CD4-positive, alpha-beta memory T cell (primary cell): ENCODE data around the gene C6orf15. TPM values are rescaled to one million over a fixed set of nuclear protein-coding genes. Genes with fewer than 3 reads are reported as not detected.

Source experiments
- CTCF ChIA-PET: fragments of 350-600 bp; sonication (Branson Sonifier 250); formaldehyde crosslinking; loops from one replicate; lab custom pipeline; 2021; ENCODE audit warnings: inconsistent platforms; ENCODE audit not compliant: partially characterized antibody; lab: Charles Lee
- POLR2A ChIA-PET: fragments of 350-600 bp; sonication (Branson Sonifier 250); formaldehyde crosslinking; loops from one replicate; lab custom pipeline; 2021; ENCODE audit not compliant: partially characterized antibody; lab: Charles Lee
- DNase-seq, 5 donors: peaks; one replicate each; pipeline versions ENCODE4 v3.0.0 to v3.0.0-alpha.2; 2020 to 2022; ENCODE audit warnings: mixed read lengths in 1 of 5
- H3K27ac ChIP-seq: one replicate; pipeline ENCODE4 v1.7.0; 2013; ENCODE audit warnings: low read depth, low read length
- H3K27me3 ChIP-seq: 2 replicates; pipeline ENCODE4 v1.7.0; 2013; ENCODE audit warnings: mild to moderate bottlenecking, low read length, moderate library complexity; ENCODE audit not compliant: insufficient read depth
- H3K36me3 ChIP-seq: 2 replicates; pipeline ENCODE4 v1.7.0; 2013; ENCODE audit warnings: mild to moderate bottlenecking, low read length, moderate library complexity; ENCODE audit not compliant: insufficient read depth
- H3K4me1 ChIP-seq: 2 replicates; pipeline ENCODE4 v1.7.0; 2013; ENCODE audit warnings: mild to moderate bottlenecking, low read length, moderate library complexity; ENCODE audit not compliant: insufficient read depth
- H3K4me3 ChIP-seq, 2 donors: one replicate each; pipeline ENCODE4 v1.7.0; 2013; ENCODE audit warnings: low read length in 2 of 2, mild to moderate bottlenecking in 1 of 2
- H3K9me3 ChIP-seq, 2 donors: one replicate each; pipeline ENCODE4 v1.7.0; 2013; ENCODE audit warnings: low read length in 2 of 2, control low read depth in 1 of 2; ENCODE audit not compliant: control insufficient read depth in 1 of 2
- H3K27ac Mint-ChIP-seq, 7 donors: one replicate each; pipeline ENCODE4 v1.8.0; 2020 to 2021; ENCODE audit warnings: mixed read lengths in 7 of 7, mild to moderate bottlenecking in 6 of 7, inconsistent platforms in 3 of 7, moderate library complexity in 3 of 7
- H3K27me3 Mint-ChIP-seq, 2 donors: one replicate each; pipeline ENCODE4 v1.8.0; 2020 to 2021; ENCODE audit warnings: mixed read lengths in 2 of 2
- H3K36me3 Mint-ChIP-seq, 2 donors: one replicate each; pipeline ENCODE4 v1.8.0; 2020 to 2021; ENCODE audit warnings: mixed read lengths in 2 of 2, inconsistent platforms in 1 of 2, mild to moderate bottlenecking in 1 of 2
- H3K4me1 Mint-ChIP-seq, 4 donors: one replicate each; pipeline ENCODE4 v1.8.0; 2020 to 2021; ENCODE audit warnings: mixed read lengths in 4 of 4, mild to moderate bottlenecking in 1 of 4
- H3K4me3 Mint-ChIP-seq, 8 donors: one replicate each; pipeline ENCODE4 v1.8.0; 2020 to 2021; ENCODE audit warnings: mixed read lengths in 8 of 8, mild to moderate bottlenecking in 7 of 8, moderate library complexity in 6 of 8, inconsistent platforms in 3 of 8
- H3K9me3 Mint-ChIP-seq, 8 donors: one replicate each; pipeline ENCODE4 v1.8.0; 2020 to 2021; ENCODE audit warnings: mixed read lengths in 8 of 8, mild to moderate bottlenecking in 5 of 8, inconsistent platforms in 3 of 8, moderate library complexity in 1 of 8
- intact Hi-C: fragments of 100-400 bp; cut with micrococcal nuclease; formaldehyde crosslinking; loops from one replicate; pipeline ENCODE4 v1.15.1; 2023
- polyA plus RNA-seq, 2 donors: library from polyadenylated mRNA; unstranded; fragments of 300-500 nt; fragmentation: Illumina TruSeq; gene quantifications; one replicate each; pipeline ENCODE4 v1.2.3, GENCODE V29; 2021
- total RNA-seq, 2 experiments: library from RNA; stranded (reverse); gene quantifications; one replicate each; pipeline ENCODE4 v1.2.3, GENCODE V29; 2021

The C6orf15 gene
- total and polyA plus RNA-seq, 4 experiments from 2014 or later = not detected

GRCh38 chr6:31131595-31131994 is 19.2 kb upstream of the C6orf15 start:
- Histone ChIP-seq H3K27me3 (no peaks in the 10 kb centered on the region), H3K9me3 (no peaks in the 10 kb centered on the region), H3K36me3 (no peaks in the 10 kb centered on the region), H3K4me1 (peaks cover 3% of the 10 kb centered on the region), H3K27ac (no peak overlapping the region), H3K4me3 (no peak overlapping the region)
- Mint-ChIP-seq H3K4me3 (no peak overlapping the region), H3K9me3 (no peaks in the 10 kb centered on the region), H3K4me1 (peaks cover 2 to 8% (median 6%) of the 10 kb centered on the region in 4 donors), H3K27me3 (peaks cover 3 to 6% of the 10 kb centered on the region in 2 donors), H3K36me3 (no peaks in the 10 kb centered on the region), H3K27ac (no peak overlapping the region)
- intact Hi-C loops = no loop called here
- POLR2A ChIA-PET = no interaction called here
- CTCF ChIA-PET = interaction anchor here (1.6 to 7.8 kb wide), 7 partner anchors 15 to 236 kb away, joined by 5 to 56 read pairs (median 16); partner anchors contain the start of gene PSORS1C1
- no peak for DNase-seq

DNA sequence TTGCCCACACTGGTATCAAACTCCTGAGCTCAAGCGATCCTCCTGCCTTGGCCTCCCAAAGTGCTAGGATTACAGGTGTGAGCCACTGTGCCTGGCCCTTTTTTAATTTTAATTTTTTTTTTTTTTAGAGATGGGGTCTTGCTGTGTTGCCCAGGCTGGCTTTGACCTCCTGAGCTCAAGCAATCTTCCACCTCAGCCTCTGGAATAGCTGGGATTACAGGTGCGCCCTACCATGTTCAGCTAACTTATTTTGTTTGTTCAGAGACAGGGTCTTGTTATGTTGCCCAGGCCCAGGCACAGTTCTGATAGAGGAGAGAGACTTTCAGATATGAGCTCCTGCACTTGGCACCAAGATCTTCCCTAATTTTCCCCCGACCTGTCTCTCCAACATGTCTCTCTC is 18.4 kb upstream of the C6orf15 start:
- peaks cover 3% of the 10 kb centered on the region for H3K4me1 ChIP-seq
- peaks cover 3 to 6% of the 10 kb centered on the region in 2 donors for H3K27me3 Mint-ChIP-seq
- no peaks in the 10 kb centered on the region for H3K36me3 ChIP-seq
- no peak overlapping the region for H3K27ac Mint-ChIP-seq
- H3K27me3 ChIP-seq = no peaks in the 10 kb centered on the region
- CTCF ChIA-PET = interaction anchor here (0.6 to 7.8 kb wide), 15 partner anchors 8 to 242 kb away, joined by 3 to 56 read pairs (median 6); partner anchors contain the start of genes PSORS1C1 and PSORS1C2
- H3K4me3 Mint-ChIP-seq = no peak overlapping the region
- no peaks in the 10 kb centered on the region for H3K36me3 Mint-ChIP-seq
- no peak overlapping the region for H3K4me3 ChIP-seq
- H3K4me1 Mint-ChIP-seq = peaks cover 2 to 8% (median 6%) of the 10 kb centered on the region in 4 donors
- H3K9me3 Mint-ChIP-seq = no peaks in the 10 kb centered on the region
- H3K27ac ChIP-seq = no peak overlapping the region
- POLR2A ChIA-PET = interaction anchor here (0.9 kb wide), 1 partner anchor 66 kb away, joined by 3 read pairs; no protein-coding TSS in a partner anchor
- intact Hi-C loops = no loop called here
- H3K9me3 ChIP-seq = no peaks in the 10 kb centered on the region
- no peak for DNase-seq

DNA sequence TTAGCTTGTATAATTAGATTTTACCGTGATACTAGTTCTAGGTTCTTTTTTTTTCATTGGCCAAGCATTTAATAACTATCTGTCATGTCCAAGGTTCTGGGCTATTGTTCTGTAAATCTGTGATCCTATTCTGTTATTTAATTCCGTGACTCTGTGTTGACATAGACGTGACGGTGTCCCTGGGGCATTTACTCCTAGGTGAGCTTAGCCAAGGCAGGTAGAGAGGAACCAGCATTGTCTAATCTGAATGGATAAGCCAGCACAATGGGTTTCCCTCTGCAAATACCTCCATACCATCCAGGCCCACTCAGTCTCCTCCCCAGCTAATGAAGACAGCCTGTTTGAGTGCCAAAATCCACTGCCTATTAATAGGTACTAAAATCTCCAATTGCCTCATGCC is 16.8 kb upstream of the C6orf15 start:
- Mint-ChIP-seq H3K9me3 (peaks cover 0 to 1% (median 0%) of the 10 kb centered on the region in 8 donors), H3K4me1 (peaks cover 2 to 8% (median 7%) of the 10 kb centered on the region in 4 donors), H3K36me3 (no peaks in the 10 kb centered on the region), H3K27me3 (peaks cover 3 to 6% of the 10 kb centered on the region in 2 donors), H3K4me3 (no peak overlapping the region), H3K27ac (no peak overlapping the region)
- no peaks in the 10 kb centered on the region for H3K27me3 ChIP-seq
- intact Hi-C loops = loop anchor here (2.0 kb wide), 1 partner anchor 64 kb away; no protein-coding TSS in a partner anchor
- CTCF ChIA-PET = interaction anchor here (0.5 to 7.8 kb wide), 19 partner anchors 10 to 254 kb away, joined by 3 to 56 read pairs (median 5); partner anchors contain the start of genes C6orf15, CCHCR1, PSORS1C2 and TCF19
- H3K9me3 ChIP-seq = no peaks in the 10 kb centered on the region
- H3K4me1 ChIP-seq = peaks cover 3% of the 10 kb centered on the region
- no peak for DNase-seq
- POLR2A ChIA-PET = interaction anchor here (1.4 kb wide), 1 partner anchor 42 kb away, joined by 3 read pairs; no protein-coding TSS in a partner anchor
- H3K4me3 ChIP-seq = no peak overlapping the region
- H3K36me3 ChIP-seq = no peaks in the 10 kb centered on the region
- H3K27ac ChIP-seq = no peak overlapping the region

- intact Hi-C loops = loop anchor here (1.0 to 2.0 kb wide), 3 partner anchors 34 to 213 kb away; no protein-coding TSS in a partner anchor
- Mint-ChIP-seq H3K4me1 (peaks cover 2 to 8% (median 7%) of the 10 kb centered on the region in 4 donors), H3K27ac (peak overlapping the region in 3 of 7 donors; percentile 7 to 52 (median 24)), H3K27me3 (peaks cover 3 to 6% of the 10 kb centered on the region in 2 donors), H3K36me3 (no peaks in the 10 kb centered on the region), H3K9me3 (peaks cover 0 to 1% (median 0%) of the 10 kb centered on the region in 8 donors), H3K4me3 (no peak overlapping the region)
- Histone ChIP-seq H3K9me3 (no peaks in the 10 kb centered on the region), H3K27ac (no peak overlapping the region), H3K4me1 (peaks cover 3% of the 10 kb centered on the region), H3K36me3 (no peaks in the 10 kb centered on the region), H3K4me3 (no peak overlapping the region), H3K27me3 (no peaks in the 10 kb centered on the region)
- DNase-seq = peak; percentile 57 to 70 (median 62)
- CTCF ChIA-PET = interaction anchor here (0.6 to 7.8 kb wide), 17 partner anchors 12 to 255 kb away, joined by 3 to 56 read pairs (median 6); partner anchors contain the start of gene C6orf15
- POLR2A ChIA-PET = interaction anchor here (1.4 kb wide), 1 partner anchor 41 kb away, joined by 3 read pairs; no protein-coding TSS in a partner anchor
These were observed 15.8 kb upstream of the C6orf15 start for GRCh38 chr6:31128093-31128676.

GRCh38 chr6:31126396-31127175 is 14.2 kb upstream of the C6orf15 start:
- peaks cover 2 to 8% (median 7%) of the 10 kb centered on the region in 4 donors for H3K4me1 Mint-ChIP-seq
- peak overlapping the region in 1 of 7 donors; percentile 22 for H3K27ac Mint-ChIP-seq
- DNase-seq = no peak
- no peaks in the 10 kb centered on the region for H3K36me3 Mint-ChIP-seq
- intact Hi-C loops = no loop called here
- H3K9me3 Mint-ChIP-seq = peaks cover 0 to 1% (median 0%) of the 10 kb centered on the region in 8 donors
- Histone ChIP-seq H3K9me3 (no peaks in the 10 kb centered on the region), H3K4me3 (no peak overlapping the region), H3K4me1 (peaks cover 3% of the 10 kb centered on the region), H3K27me3 (no peaks in the 10 kb centered on the region), H3K36me3 (no peaks in the 10 kb centered on the region), H3K27ac (no peak overlapping the region)
- POLR2A ChIA-PET = no interaction called here
- H3K4me3 Mint-ChIP-seq = no peak overlapping the region
- CTCF ChIA-PET = interaction anchor here (1.1 to 5.0 kb wide), 15 partner anchors 10 to 213 kb away, joined by 3 to 20 read pairs (median 4); partner anchors contain the start of genes PSORS1C1 and VARS2
- peaks cover 3 to 6% of the 10 kb centered on the region in 2 donors for H3K27me3 Mint-ChIP-seq

DNA sequence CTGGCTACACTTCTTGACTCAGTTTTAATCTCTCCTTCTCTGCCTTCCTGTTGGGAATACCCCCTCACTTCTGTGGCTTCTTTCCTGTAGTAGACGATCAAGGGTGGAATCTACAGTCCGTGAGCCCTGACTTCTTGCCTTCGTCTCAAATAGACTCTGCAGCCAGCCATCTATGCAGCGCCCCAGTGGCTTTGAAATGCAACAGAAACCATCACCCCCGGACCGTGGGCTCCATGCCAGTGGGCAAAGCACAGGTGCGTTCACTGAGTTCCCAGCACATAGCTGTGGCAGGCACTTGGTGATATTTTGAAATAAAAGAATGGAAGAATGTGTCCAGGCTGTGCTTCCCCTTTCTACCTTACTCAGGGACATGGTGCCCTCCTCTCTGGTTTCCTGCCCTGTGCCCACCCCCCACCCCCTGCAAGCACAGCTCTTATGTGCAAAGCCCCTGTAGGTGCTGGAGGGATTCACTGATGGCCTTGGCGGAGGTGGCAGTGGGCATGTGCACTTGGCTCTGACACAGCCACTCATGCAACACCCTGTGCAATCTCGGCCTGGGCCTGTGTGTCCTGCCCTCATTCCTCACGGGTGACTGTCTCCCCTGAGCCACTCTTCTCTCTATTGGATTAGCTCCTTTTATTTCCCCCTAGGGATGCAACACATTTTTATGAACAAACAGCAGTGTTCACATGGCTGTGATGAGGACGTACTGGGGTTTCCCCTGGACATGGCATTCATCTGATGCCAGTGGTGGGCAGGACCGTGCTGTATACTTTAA is 13.4 kb upstream of the C6orf15 start:
- H3K9me3 ChIP-seq = no peaks in the 10 kb centered on the region
- intact Hi-C loops = no loop called here
- peak overlapping the region in 1 of 7 donors; percentile 64 for H3K27ac Mint-ChIP-seq
- no peaks in the 10 kb centered on the region for H3K36me3 Mint-ChIP-seq
- H3K27ac ChIP-seq = no peak overlapping the region
- peaks cover 3 to 6% of the 10 kb centered on the region in 2 donors for H3K27me3 Mint-ChIP-seq
- H3K4me3 ChIP-seq = no peak overlapping the region
- peaks cover 2 to 8% (median 7%) of the 10 kb centered on the region in 4 donors for H3K4me1 Mint-ChIP-seq
- CTCF ChIA-PET = interaction anchor here (1.1 to 5.0 kb wide), 8 partner anchors 8 to 210 kb away, joined by 3 to 20 read pairs (median 5); partner anchors contain the start of gene PSORS1C1
- no peaks in the 10 kb centered on the region for H3K36me3 ChIP-seq
- H3K4me3 Mint-ChIP-seq = no peak overlapping the region
- peaks cover 0 to 1% (median 0%) of the 10 kb centered on the region in 8 donors for H3K9me3 Mint-ChIP-seq
- DNase-seq = no peak
- POLR2A ChIA-PET = no interaction called here
- H3K27me3 ChIP-seq = no peaks in the 10 kb centered on the region
- peaks cover 3% of the 10 kb centered on the region for H3K4me1 ChIP-seq
